Nephron (organoid): Measurements from ENCODE around the gene ADGRF3.

ENCODE experiments used
- H3K27ac Mint-ChIP-seq, 3 experiments: 2 replicates each; pipeline ENCODE4 v1.8.0; 2020; ENCODE audit warnings: mixed read lengths in 3 of 3, mild to moderate bottlenecking in 2 of 3, moderate library complexity in 1 of 3
- H3K27me3 Mint-ChIP-seq: 2 replicates; pipeline ENCODE4 v1.8.0; 2021; ENCODE audit warnings: low read depth, mild to moderate bottlenecking, moderate library complexity, mixed read lengths
- H3K36me3 Mint-ChIP-seq: 2 replicates; pipeline ENCODE4 v1.8.0; 2020; ENCODE audit warnings: low read depth, mixed read lengths
- H3K4me1 Mint-ChIP-seq: 2 replicates; pipeline ENCODE4 v1.8.0; 2020; ENCODE audit warnings: mixed read lengths
- H3K4me3 Mint-ChIP-seq, 3 experiments: 2 replicates each; pipeline ENCODE4 v1.8.0; 2020; ENCODE audit warnings: mild to moderate bottlenecking in 3 of 3, mixed read lengths in 3 of 3, moderate library complexity in 2 of 3
- H3K9me3 Mint-ChIP-seq: 2 replicates; pipeline ENCODE4 v1.8.0; 2020; ENCODE audit warnings: mixed read lengths
- CTCF ChIP-seq, 3 experiments: fragments of 200-600 bp; sonication (generic); IDR thresholded peaks; one replicate each; pipeline ENCODE4 v1.5.0; 2021; ENCODE audit warnings: antibody characterized with exemption in 3 of 3; ENCODE audit not compliant: unreplicated experiment in 3 of 3

Gene ADGRF3

DNA sequence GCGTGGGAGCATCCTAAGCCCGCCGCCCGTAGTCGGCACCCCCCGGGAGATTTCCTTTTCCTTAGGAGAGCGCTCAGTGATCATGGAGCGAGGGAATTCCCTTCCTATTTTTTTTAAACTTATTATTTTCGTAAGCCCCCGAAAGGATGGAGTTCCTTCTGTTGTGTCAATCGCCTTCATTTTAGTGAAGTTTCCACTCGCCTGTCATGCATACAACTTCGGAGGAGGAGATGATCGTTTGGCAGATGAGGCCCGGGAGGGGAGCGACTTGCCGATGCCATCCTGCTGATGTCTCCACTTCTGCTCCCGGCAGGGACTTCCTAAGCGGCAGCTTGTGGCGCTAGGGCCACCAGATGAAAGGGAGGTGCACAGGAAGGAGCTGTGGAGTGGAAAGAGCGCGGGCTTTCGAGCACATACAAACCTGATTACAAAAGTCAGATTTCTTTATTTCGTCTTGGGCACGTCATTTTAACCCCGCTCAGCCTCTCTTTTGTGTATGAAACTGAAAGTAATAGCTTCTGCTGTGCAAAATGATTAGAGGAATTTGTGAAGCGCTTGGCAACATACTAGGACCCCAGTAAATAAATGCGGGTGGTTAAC lies at the start of gene ADGRF3:
ADGRF3 (minus strand) TSS at position 336 of the 600 bp plus-strand sequence. CDS start 555 bp downstream, outside the sequence.
- Mint-ChIP-seq H3K9me3 (no peaks in the 10 kb centered on the region), H3K4me3 (peak within 1 kb of the TSS; percentile 96 to 97 (median 97)), H3K27me3 (no peaks in the 10 kb centered on the region), H3K36me3 (no peaks in the 10 kb centered on the region), H3K4me1 (peaks cover 29% of the 10 kb centered on the region), H3K27ac (peak within 1 kb of the TSS; percentile 95 to 98 (median 97))
- no peak for TF ChIP-seq CTCF (IDR thresholded peaks at IDR 0.05; ENCODE audit: unreplicated experiment in 3 of 3)

DNA sequence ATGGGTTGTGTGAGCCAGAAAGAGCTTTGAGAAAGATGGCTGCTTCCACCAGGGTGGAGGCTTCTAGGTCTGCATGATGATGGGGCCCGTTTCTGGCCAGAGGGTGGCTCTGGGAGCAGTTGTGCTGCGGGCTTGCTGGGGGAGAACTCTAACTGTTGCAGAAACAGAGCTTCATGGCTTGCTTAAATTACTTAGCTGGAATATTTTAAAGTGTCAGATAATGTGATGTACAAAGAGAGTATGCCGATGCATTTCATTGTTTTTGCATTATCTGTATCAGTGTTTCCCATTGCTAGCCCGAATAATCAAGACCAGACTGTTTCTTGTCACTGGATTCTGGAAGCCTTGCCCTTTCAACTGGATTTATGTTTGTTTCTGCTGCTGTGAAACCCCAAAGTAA lies 48.8 kb upstream of the ADGRF3 start:
- no peak overlapping the region for H3K4me3 Mint-ChIP-seq
- H3K9me3 Mint-ChIP-seq, result no peaks in the 10 kb centered on the region
- no peaks in the 10 kb centered on the region for H3K27me3 Mint-ChIP-seq
- H3K27ac Mint-ChIP-seq, result no peak overlapping the region
- H3K4me1 Mint-ChIP-seq, result peaks cover 8% of the 10 kb centered on the region
- peaks cover 4% of the 10 kb centered on the region for H3K36me3 Mint-ChIP-seq
- no peak for TF ChIP-seq CTCF (IDR thresholded peaks at IDR 0.05; ENCODE audit: unreplicated experiment in 3 of 3)

DNA sequence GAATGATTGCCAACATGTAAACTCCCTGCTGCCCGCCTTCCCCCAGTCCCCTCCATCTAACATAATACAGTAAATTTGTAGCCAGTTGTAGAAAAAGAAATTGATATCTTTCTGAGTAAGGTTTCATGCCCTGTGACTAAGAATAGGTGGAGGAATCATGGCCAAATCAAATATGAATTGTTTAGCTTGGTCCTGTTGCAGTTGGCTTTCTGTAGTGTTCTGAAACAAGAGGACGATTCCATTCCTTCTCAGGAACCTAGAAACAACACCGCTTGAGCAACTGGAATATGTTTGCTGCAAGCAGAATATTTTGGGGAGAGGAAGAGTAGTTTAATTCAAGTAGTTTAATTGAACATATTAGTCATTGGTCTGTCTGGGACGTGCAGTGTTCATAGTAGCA lies 48.1 kb upstream of the ADGRF3 start:
- no peaks in the 10 kb centered on the region for H3K27me3 Mint-ChIP-seq
- no peak overlapping the region for H3K4me3 Mint-ChIP-seq
- H3K27ac Mint-ChIP-seq, result no peak overlapping the region
- peaks cover 1% of the 10 kb centered on the region for H3K4me1 Mint-ChIP-seq
- peaks cover 4% of the 10 kb centered on the region for H3K36me3 Mint-ChIP-seq
- TF ChIP-seq CTCF (IDR thresholded peaks at IDR 0.05; ENCODE audit: unreplicated experiment in 3 of 3), result no peak
- H3K9me3 Mint-ChIP-seq, result no peaks in the 10 kb centered on the region

DNA sequence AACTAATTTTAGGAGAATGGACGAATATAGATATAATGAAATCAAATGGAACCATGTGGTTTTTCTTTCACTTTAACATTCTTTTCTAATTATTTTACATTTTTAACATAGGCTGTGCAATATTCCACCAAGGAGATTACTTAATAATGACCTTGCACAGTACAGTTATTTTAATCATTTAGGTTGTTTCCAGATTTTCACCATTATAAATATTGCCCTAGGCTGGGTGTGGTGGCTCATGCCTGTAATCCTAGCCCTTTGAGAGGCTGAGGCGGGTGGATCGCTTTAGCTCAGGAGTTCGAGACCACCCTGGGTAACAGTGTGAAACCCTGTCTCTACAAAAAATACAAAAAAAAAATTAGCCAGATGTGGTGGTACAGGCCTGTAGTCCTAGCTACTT lies 40.6 kb upstream of the ADGRF3 start:
- TF ChIP-seq CTCF (IDR thresholded peaks at IDR 0.05; ENCODE audit: unreplicated experiment in 3 of 3), result no peak
- Mint-ChIP-seq H3K27ac (no peak overlapping the region), H3K9me3 (no peaks in the 10 kb centered on the region), H3K27me3 (no peaks in the 10 kb centered on the region), H3K4me1 (no peaks in the 10 kb centered on the region), H3K36me3 (peaks cover 27% of the 10 kb centered on the region), H3K4me3 (no peak overlapping the region)

DNA sequence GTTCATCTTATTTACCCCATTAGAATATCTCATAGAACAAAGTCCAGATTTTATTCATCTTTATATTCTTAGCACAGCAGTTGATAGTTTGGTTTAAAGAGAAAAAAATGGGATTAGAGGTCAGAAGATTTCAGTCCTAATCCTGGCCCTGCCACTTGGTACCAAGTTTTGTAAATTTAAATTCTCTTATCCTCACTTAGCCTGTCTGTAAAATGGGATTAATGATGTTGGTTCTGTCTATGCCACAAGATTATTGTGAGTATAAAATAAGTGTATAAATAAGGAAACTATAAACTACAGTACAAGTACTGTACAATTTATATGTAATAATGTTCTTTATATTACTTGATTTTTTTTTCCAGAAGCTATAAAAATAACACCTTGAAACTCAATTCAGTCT lies 38.0 kb upstream of the ADGRF3 start:
- Mint-ChIP-seq H3K4me1 (no peaks in the 10 kb centered on the region), H3K4me3 (no peak overlapping the region), H3K27ac (no peak overlapping the region), H3K9me3 (no peaks in the 10 kb centered on the region), H3K27me3 (no peaks in the 10 kb centered on the region), H3K36me3 (peaks cover 31% of the 10 kb centered on the region)
- TF ChIP-seq CTCF (IDR thresholded peaks at IDR 0.05; ENCODE audit: unreplicated experiment in 3 of 3), result no peak

DNA sequence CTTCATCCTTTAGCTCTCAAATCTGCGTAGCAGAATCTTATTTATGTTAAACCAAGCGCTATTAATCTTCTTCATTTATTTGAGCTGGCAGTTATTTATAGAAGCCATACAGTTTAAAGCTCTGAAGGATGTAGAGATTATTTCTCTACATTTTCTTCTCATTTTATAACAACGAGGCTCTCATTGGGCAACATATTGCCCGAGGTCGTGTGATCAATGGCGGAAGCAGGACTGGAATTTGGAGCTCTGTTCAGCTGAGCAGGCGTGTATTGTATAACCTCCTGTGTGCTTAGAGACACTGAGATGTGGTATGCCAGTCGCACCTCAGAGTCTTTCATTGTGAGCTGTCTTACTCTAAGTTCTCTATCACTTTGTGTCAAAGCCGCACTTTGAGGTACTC lies 37.6 kb upstream of the ADGRF3 start:
- H3K4me3 Mint-ChIP-seq, result no peak overlapping the region

More for the DNA sequence above, 37.6 kb upstream of the ADGRF3 start:
- peaks cover 31% of the 10 kb centered on the region for H3K36me3 Mint-ChIP-seq
- H3K4me1 Mint-ChIP-seq, result no peaks in the 10 kb centered on the region
- TF ChIP-seq CTCF (IDR thresholded peaks at IDR 0.05; ENCODE audit: unreplicated experiment in 3 of 3), result no peak
- no peaks in the 10 kb centered on the region for H3K9me3 Mint-ChIP-seq
- no peaks in the 10 kb centered on the region for H3K27me3 Mint-ChIP-seq
- H3K27ac Mint-ChIP-seq, result no peak overlapping the region
